ENCODE results near the gene RASD2.

The RASD2 gene

DNA sequence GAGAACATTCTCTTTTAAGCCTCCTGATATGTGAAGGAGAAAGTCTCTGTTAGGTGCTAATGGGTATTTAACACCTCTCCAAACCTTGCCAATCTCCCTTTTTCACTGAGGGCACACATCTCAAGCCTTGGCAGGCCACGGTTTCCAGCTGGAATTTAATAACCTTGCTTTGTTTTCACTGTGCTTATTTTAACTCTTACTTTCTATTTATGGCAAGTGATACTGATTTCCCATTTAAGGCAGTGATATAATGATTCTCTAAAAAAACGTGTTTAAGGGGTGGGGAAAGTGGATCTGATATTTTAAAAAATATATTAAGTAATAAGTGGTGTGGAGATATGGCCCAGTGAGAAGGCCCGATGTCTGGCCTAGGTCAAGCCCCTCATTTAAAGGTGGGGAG, 1.1 kb upstream of the RASD2 start:
- DNase-seq (ENCODE audit: extremely low read depth, low read depth): no peak
- TF ChIP-seq, protein P1, sequence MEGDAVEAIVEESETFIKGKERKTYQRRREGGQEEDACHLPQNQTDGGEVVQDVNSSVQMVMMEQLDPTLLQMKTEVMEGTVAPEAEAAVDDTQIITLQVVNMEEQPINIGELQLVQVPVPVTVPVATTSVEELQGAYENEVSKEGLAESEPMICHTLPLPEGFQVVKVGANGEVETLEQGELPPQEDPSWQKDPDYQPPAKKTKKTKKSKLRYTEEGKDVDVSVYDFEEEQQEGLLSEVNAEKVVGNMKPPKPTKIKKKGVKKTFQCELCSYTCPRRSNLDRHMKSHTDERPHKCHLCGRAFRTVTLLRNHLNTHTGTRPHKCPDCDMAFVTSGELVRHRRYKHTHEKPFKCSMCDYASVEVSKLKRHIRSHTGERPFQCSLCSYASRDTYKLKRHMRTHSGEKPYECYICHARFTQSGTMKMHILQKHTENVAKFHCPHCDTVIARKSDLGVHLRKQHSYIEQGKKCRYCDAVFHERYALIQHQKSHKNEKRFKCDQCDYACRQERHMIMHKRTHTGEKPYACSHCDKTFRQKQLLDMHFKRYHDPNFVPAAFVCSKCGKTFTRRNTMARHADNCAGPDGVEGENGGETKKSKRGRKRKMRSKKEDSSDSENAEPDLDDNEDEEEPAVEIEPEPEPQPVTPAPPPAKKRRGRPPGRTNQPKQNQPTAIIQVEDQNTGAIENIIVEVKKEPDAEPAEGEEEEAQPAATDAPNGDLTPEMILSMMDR (IDR thresholded peaks at IDR 0.05; ENCODE audit: low read depth, low read length): no peak

DNA sequence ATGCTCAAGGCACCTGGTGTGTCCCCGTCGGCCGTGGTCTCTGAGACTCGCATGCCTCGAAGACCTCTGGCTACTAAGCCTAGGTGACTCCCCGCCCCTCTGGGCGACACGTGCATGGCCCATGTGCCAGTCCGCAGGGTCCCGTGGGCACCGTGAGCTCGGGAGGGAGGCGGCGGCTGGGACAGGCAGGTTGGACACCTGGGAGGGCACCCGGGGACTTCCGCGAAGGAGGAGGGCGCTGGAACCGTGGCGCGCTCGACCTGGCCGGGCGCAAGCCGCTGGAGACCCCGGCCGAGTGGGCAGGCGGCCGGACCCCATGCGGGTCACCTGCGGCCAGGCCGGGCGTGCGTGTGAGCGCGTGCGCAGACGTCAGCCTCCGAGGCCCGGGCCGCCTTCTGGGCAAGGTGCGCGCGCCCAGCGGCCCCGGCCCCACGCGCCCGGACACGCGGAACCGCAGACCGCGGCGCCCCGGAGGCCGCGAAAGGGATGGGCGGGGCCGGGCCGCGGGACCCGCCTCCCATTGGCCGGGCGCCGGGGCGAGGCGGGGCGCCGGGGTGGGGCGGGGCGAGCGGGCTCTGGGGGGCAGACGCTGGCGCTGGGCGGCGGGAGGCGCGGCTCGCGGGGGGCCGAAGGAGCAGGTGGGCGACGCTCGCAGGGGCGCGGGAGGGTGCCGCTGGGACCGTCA, 579 bp upstream of the RASD2 start:
- DNase-seq (ENCODE audit: extremely low read depth, low read depth): no peak
- TF ChIP-seq, protein P1 (IDR thresholded peaks at IDR 0.05; ENCODE audit: low read depth, low read length): no peak

DNA sequence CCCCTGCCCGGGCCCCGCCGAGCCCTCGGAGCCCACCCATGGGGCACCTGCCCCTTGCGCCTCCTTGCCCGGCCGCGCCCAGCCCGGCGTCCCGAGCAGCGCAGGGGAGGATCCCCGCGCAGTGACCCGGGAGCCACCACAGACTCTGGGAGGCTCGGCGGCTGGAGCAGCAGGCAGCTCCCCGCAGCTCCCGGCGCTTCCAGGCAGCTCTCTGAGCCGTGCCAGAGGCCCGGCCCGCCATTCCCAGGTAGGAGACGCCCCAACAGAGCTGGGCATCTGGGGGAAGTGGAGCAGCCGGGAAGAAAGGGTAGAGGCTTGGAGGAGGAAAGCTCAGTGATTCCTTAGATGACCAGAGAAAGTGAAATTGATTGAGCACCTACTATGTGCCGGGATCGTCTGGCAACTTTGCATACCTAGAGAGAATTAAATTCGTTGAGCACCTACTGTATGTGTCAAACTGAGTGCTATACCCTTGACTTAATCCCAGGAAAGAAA, 670 bp downstream of the RASD2 start:
- TF ChIP-seq, protein P1 (IDR thresholded peaks at IDR 0.05; ENCODE audit: low read depth, low read length): no peak
- DNase-seq (ENCODE audit: extremely low read depth, low read depth): no peak

DNA sequence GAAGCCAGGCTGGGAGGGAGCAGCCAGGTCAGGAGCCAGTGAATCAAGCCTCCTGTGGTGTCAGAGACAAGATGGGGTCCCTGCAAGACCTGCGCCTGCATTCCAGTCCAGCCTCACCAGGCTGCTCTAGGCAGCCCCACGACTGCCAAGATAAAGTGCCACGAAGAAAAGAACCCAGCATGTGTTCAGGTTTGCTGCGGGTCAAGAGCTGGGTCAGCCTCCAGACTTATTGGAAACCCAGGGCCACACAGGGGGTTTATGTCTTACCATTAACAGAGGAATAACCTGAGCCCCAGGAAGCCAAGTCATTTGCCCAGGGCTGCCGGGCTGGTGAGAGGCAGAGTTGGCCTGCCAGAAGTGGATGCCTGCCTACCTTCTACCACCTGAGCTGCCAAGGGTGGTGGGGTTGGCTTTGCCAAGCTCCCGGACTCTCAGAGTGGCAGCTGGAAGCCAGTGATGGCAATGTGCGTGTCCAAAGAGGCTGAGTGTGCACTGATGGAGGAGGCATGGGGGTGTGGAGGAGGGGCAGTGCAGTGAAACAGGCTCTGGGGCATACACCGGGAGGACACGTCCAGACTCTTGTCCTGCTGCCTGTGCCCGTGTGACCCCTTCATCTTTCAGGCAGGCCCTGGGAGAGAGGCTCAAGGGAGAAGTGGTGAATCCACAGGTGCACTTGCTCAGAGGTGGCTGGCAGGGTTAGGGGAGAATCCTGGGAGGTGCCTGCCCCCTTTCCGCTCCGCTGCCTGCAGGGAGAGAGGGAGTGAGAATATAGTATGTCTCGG, 1.7 kb downstream of the RASD2 start:
- DNase-seq (ENCODE audit: extremely low read depth, low read depth): no peak
- TF ChIP-seq, protein P1 (IDR thresholded peaks at IDR 0.05; ENCODE audit: low read depth, low read length): no peak

DNA sequence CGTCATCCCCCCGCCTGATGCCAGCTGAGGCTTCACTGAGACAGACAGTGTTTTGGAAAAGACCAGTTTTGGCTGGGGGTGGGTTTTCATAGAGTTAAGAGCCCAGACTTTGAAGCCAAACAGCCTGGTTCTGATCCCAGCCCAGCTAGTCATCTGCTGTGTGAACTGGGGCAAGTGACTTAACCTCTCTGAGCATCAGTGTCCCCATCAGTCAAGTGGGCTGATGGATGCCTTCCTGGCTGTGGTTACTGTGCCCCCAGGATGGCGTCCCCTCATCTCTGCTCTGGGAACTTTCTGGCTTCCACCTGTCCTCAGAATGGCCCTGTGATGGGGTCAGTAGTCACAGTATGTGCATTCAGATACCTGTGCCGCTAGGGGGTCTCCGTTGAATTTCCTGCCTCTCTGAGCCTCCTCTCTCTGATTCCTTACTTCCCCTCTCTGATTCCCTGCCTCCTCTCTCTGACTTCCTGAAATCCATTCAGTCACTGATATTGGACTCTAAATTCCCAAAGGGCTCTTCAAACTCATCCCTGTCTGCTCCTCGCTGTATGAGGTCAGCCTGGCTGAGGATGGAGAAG, 2.4 kb downstream of the RASD2 start:
- DNase-seq (ENCODE audit: extremely low read depth, low read depth): no peak
- TF ChIP-seq, protein P1 (IDR thresholded peaks at IDR 0.05; ENCODE audit: low read depth, low read length): no peak

DNA sequence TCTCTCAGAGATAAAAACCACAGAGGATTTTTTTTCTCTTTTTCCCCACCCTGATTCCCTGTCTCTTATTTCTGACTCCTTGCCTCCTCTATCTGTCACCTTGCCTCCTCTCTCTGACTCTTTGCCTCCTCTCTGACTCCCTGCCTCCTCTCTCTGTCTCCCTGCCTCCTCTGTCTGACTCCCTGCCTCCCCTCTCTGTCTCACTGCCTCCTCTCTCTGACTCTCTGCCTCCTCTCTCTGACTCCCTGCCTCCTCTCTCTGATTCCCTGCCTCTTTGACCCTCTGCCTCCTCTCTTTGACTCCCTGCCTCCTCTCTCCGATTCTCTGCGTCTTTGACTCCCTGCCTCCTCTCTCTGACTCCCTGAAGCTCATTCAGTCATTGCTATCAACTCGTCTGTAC, 3.1 kb downstream of the RASD2 start:
- TF ChIP-seq, protein P1 (IDR thresholded peaks at IDR 0.05; ENCODE audit: low read depth, low read length): no peak
- no peak for DNase-seq (ENCODE audit: extremely low read depth, low read depth)

DNA sequence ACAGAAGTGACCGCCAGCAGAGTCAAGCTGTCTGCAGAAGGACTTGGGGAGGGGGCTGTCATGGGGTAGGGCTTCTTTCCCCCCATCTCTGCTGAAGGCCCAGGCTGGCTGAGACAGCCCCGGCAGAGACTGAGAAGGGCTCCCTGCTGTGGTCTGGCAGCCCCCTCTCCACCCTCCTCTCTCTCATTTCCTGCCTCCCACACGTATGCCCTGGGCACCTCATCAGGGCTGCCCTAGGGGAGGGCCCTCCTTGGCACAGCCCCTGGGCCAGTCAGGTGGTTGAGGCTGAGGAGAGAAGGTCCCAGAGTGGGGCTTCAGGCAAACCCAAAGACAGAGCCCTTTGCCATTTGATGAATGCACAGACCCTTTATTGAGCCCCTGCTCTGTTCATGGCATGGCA, 3.6 kb downstream of the RASD2 start:
- TF ChIP-seq, protein P1 (IDR thresholded peaks at IDR 0.05; ENCODE audit: low read depth, low read length): no peak
- DNase-seq (ENCODE audit: extremely low read depth, low read depth): no peak

Measured in AG09319 (cell line).